ENCODE measurements around the gene MAP1S. TPM values are rescaled to one million over a fixed set of nuclear protein-coding genes. Genes with fewer than 3 reads are reported as not detected.

MAP1S gene
- total RNA-seq, 4 donors from 2014 or later = 16.8 to 42.5 (median 26.4) TPM

- WGBS = 62% methylated on average over 5 of the region's 5 CpGs
- Histone ChIP-seq H3K4me3 (no peak overlapping the region), H3K27ac (no peak overlapping the region), H3K4me1 (peaks cover 27% of the 10 kb centered on the region), H3K27me3 (peaks cover 77% of the 10 kb centered on the region), H3K36me3 (no peaks in the 10 kb centered on the region), H3K9me3 (no peaks in the 10 kb centered on the region)
- DNase-seq (ENCODE audit: low spot score in 2 of 2) = no peak
- no peak for TF ChIP-seq CTCF (IDR thresholded peaks at IDR 0.05)
- TF ChIP-seq EP300 (IDR thresholded peaks at IDR 0.05) = no peak
- TF ChIP-seq POLR2AphosphoS5 (IDR thresholded peaks at IDR 0.05) = no peak
- no peak for TF ChIP-seq POLR2A (IDR thresholded peaks at IDR 0.05)
Measured at GRCh38 chr19:17682273-17682672, 37.0 kb upstream of the MAP1S start.

- H3K4me3 ChIP-seq = no peak overlapping the region
- WGBS = 79% methylated on average over 4 of the region's 4 CpGs
- no peaks in the 10 kb centered on the region for H3K9me3 ChIP-seq
- DNase-seq (ENCODE audit: low spot score in 2 of 2) = no peak
- no peak overlapping the region for H3K27ac ChIP-seq
- peaks cover 31% of the 10 kb centered on the region for H3K4me1 ChIP-seq
- no peaks in the 10 kb centered on the region for H3K36me3 ChIP-seq
- no peak for TF ChIP-seq CTCF (IDR thresholded peaks at IDR 0.05)
- TF ChIP-seq POLR2AphosphoS5 (IDR thresholded peaks at IDR 0.05) = no peak
- TF ChIP-seq EP300 (IDR thresholded peaks at IDR 0.05) = no peak
- no peak for TF ChIP-seq POLR2A (IDR thresholded peaks at IDR 0.05)
- H3K27me3 ChIP-seq = peaks cover 85% of the 10 kb centered on the region
Measured at GRCh38 chr19:17683078-17683477, 36.2 kb upstream of the MAP1S start.

- peaks cover 88% of the 10 kb centered on the region for H3K27me3 ChIP-seq
- no peaks in the 10 kb centered on the region for H3K9me3 ChIP-seq
- 85% methylated on average over 4 of the region's 4 CpGs for WGBS
Measured at GRCh38 chr19:17684256-17684655, 35.0 kb upstream of the MAP1S start.

GRCh38 chr19:17685451-17686022, 33.7 kb upstream of the MAP1S start:
- H3K27me3 ChIP-seq = peaks cover 88% of the 10 kb centered on the region
- no peaks in the 10 kb centered on the region for H3K36me3 ChIP-seq
- 59% methylated on average over 11 of the region's 15 CpGs for WGBS
- H3K9me3 ChIP-seq = no peaks in the 10 kb centered on the region
- H3K4me3 ChIP-seq = no peak overlapping the region
- TF ChIP-seq EP300 (IDR thresholded peaks at IDR 0.05) (no peak), POLR2A (IDR thresholded peaks at IDR 0.05) (no peak), POLR2AphosphoS5 (IDR thresholded peaks at IDR 0.05) (no peak), CTCF (IDR thresholded peaks at IDR 0.05) (no peak)
- no peak overlapping the region for H3K27ac ChIP-seq
- H3K4me1 ChIP-seq = peaks cover 23% of the 10 kb centered on the region
- no peak for DNase-seq (ENCODE audit: low spot score in 2 of 2)

More at GRCh38 chr19:17684256-17684655, 35.0 kb upstream of the MAP1S start:
- no peak for DNase-seq (ENCODE audit: low spot score in 2 of 2)
- Histone ChIP-seq H3K4me1 (peaks cover 36% of the 10 kb centered on the region), H3K4me3 (no peak overlapping the region), H3K27ac (no peak overlapping the region), H3K36me3 (no peaks in the 10 kb centered on the region)
- TF ChIP-seq CTCF (IDR thresholded peaks at IDR 0.05) = no peak
- TF ChIP-seq POLR2A (IDR thresholded peaks at IDR 0.05) = no peak
- no peak for TF ChIP-seq POLR2AphosphoS5 (IDR thresholded peaks at IDR 0.05)
- no peak for TF ChIP-seq EP300 (IDR thresholded peaks at IDR 0.05)

- H3K27ac ChIP-seq = no peak overlapping the region
- peaks cover 90% of the 10 kb centered on the region for H3K27me3 ChIP-seq
- H3K4me3 ChIP-seq = no peak overlapping the region
- DNase-seq (ENCODE audit: low spot score in 2 of 2) = no peak
- under 1% methylated on average over 8 of the region's 12 CpGs for WGBS
- peaks cover 22% of the 10 kb centered on the region for H3K4me1 ChIP-seq
- H3K36me3 ChIP-seq = no peaks in the 10 kb centered on the region
- no peaks in the 10 kb centered on the region for H3K9me3 ChIP-seq
- no peak for TF ChIP-seq POLR2AphosphoS5 (IDR thresholded peaks at IDR 0.05)
- TF ChIP-seq POLR2A (IDR thresholded peaks at IDR 0.05) = no peak
- TF ChIP-seq EP300 (IDR thresholded peaks at IDR 0.05) = no peak
- no peak for TF ChIP-seq CTCF (IDR thresholded peaks at IDR 0.05)
Measured at GRCh38 chr19:17686023-17686521, 33.2 kb upstream of the MAP1S start.
